Pancreas (tissue), 10 donors: ENCODE results near the gene ARL3. TPM values are rescaled to one million over a fixed set of nuclear protein-coding genes. Genes with fewer than 3 reads are reported as not detected.

ENCODE experiments used
- ATAC-seq, 4 donors: fragments of 200-7000 bp; cut with Tn5 transposase; one replicate each; pipeline versions ENCODE4 v1.8.0 to v1.9.1; 2020; ENCODE audit warnings: mild to moderate bottlenecking in 4 of 4, moderate library complexity in 4 of 4
- DNase-seq, 6 donors: peaks; one replicate each; pipeline ENCODE4 v3.0.0-alpha.2; 2020
- FAIRE-seq: peaks from 2 replicates; lab custom pipeline; 2012; peaks lifted over from hg19 to GRCh38; lab: Jason Lieb, UNC
- H3K27ac ChIP-seq, 4 donors: fragments of 200-600 bp; sonication (generic); 1 replicate in 3 of 4; 2 replicates in 1 of 4; pipeline versions ENCODE4 v1.5.0 to v1.8.0; 2020
- H3K27me3 ChIP-seq, 4 donors: fragments of 200-600 bp; one replicate each; pipeline ENCODE4 v1.8.0; 2021
- H3K36me3 ChIP-seq, 3 donors: fragments of 200-600 bp; sonication (generic) in 1 of 3; one replicate each; pipeline versions ENCODE4 v1.5.0 to v1.8.0; 2020 to 2021
- H3K4me1 ChIP-seq, 3 donors: fragments of 200-600 bp; one replicate each; pipeline ENCODE4 v1.8.0; 2021
- H3K4me3 ChIP-seq, 4 donors: fragments of 200-600 bp; sonication (generic) in 2 of 4; one replicate each; pipeline versions ENCODE4 v1.5.0 to v1.8.0; 2020 to 2021
- H3K9me3 ChIP-seq, 4 donors: fragments of 200-600 bp; one replicate each; pipeline ENCODE4 v1.8.0; 2021
- CTCF ChIP-seq, 4 donors: fragments of 200-600 bp; sonication (generic) in 3 of 4; IDR thresholded peaks; one replicate each; pipeline versions ENCODE4 v1.5.0 to v1.8.0; 2021; ENCODE audit warnings: antibody characterized with exemption in 4 of 4
- WGBS, 2 donors: extraction: QIAGEN DNeasy Blood & Tissue Kit; methylation state at CpG; one replicate each; pipeline ENCODE4 v1.1.7; 2013; 5-methylcytosine and 5-hydroxymethylcytosine counted together
- intact Hi-C, 3 donors: fragments of 100-400 bp; cut with DNase I; formaldehyde crosslinking; loops; one replicate each; pipeline versions ENCODE4 v1.11.1 to v1.14.2; 2022
- polyA plus RNA-seq, 2 donors: library from polyadenylated mRNA; stranded (reverse); fragments of 200-250 nt; gene quantifications; one replicate each; pipeline ENCODE4 v1.2.3, GENCODE V29; 2013
- total RNA-seq, 6 donors: library from RNA; stranded (reverse); fragmentation: NEBNext Ultra II Directional in 4 of 6; extraction: Animal tissue kit (Norgen Biotek cat#: 25700) in 4 of 6; gene quantifications; one replicate each; pipeline versions ENCODE4 v1.2.1 to v1.2.4, GENCODE V29; 2021 to 2023
- donor health status: healthy with polysubstance abuse.
- donor health status: DM: no; HTN: no; CAD: no; lungs with moderate emphysema.
- donor health status: DM: no; HTN: no; CAD: no.
- donor health status: control.
- donor health status: control.
- donor health status: Bipolar disorder and iron deficiency.
- donor health status: DM: yes; HTN: yes; CAD: no.
- donor health status: DM: no; HTN: no; CAD: no.
- donor health status: DM: no; HTN: no; CAD: no.
- donor health status: DM: yes; HTN: yes; CAD: no.

The ARL3 gene
- total and polyA plus RNA-seq, 8 donors = 2.4 to 8.0 (median 3.1) TPM

GRCh38 chr10:102752934-102753664 lies 38.9 kb upstream of the ARL3 start:
- peak in 2 of 4 donors; percentile 16 to 29 for TF ChIP-seq CTCF (IDR thresholded peaks at IDR 0.05)
- peak; percentile 48 to 87 (median 82) for ATAC-seq
- Histone ChIP-seq H3K9me3 (no peaks in the 10 kb centered on the region), H3K27me3 (no peaks in the 10 kb centered on the region), H3K4me3 (no peak overlapping the region), H3K4me1 (peaks cover 0 to 10% (median 5%) of the 10 kb centered on the region in 3 donors), H3K27ac (peak overlapping the region in 2 of 4 donors; percentile 3 to 56), H3K36me3 (no peaks in the 10 kb centered on the region)
- no peak for DNase-seq
- no peak for FAIRE-seq
- intact Hi-C loops = no loop called here
- 84 to 88% methylated on average over 4 of the region's 4 CpGs for WGBS, 2 donors

DNA sequence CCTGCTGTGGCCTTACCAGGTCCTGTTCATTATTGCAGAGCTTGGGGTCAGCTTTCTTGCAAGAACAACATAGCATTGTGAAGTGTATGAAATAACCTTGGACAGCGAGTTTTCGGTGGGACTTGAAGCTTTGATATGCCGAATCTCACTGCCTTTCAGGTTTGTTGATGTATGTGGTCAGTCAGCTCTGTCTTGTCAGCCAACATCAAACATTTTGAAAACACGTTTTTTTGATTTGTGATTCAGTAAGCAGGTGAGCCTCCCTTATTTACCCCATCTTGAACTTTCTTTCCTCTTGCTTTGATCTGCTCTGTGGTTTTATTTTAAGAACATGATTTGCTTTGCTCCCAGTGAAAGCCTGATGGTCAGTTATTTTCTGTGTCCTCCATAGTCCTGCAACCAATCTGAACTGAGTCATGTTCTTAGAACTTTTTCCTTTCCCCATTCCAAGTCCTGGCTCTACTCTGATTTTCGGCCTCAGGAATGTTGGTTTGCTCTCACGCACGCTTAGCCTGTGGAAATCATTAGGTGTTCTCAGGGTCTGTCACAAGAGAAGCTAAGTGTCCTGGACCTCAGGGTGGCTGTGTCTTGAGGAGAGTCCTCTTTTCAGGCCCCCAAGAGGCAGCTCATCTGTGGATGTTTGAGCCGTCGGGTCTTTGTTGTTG lies 38.2 kb upstream of the ARL3 start:
- no peaks in the 10 kb centered on the region for H3K9me3 ChIP-seq
- H3K36me3 ChIP-seq = no peaks in the 10 kb centered on the region
- DNase-seq (no peak), ATAC-seq (peak in 3 of 4 donors; percentile 31 to 56 (median 36)), FAIRE-seq (no peak)
- intact Hi-C loops = no loop called here
- no peak overlapping the region for H3K4me3 ChIP-seq
- H3K27me3 ChIP-seq = no peaks in the 10 kb centered on the region
- 79 to 80% methylated on average over 9 of the region's 9 CpGs for WGBS, 2 donors
- peaks cover 0 to 10% (median 5%) of the 10 kb centered on the region in 3 donors for H3K4me1 ChIP-seq
- TF ChIP-seq CTCF (IDR thresholded peaks at IDR 0.05) = no peak
- peak overlapping the region in 1 of 4 donors; percentile 3 for H3K27ac ChIP-seq

GRCh38 chr10:102745157-102745556 lies 31.0 kb upstream of the ARL3 start:
- ATAC-seq (no peak), FAIRE-seq (no peak), DNase-seq (no peak)
- Histone ChIP-seq H3K27me3 (no peaks in the 10 kb centered on the region), H3K9me3 (no peaks in the 10 kb centered on the region), H3K27ac (no peak overlapping the region), H3K4me3 (peak overlapping the region in 2 of 4 donors; percentile 91 to 96), H3K36me3 (no peaks in the 10 kb centered on the region), H3K4me1 (peaks cover 14 to 21% (median 16%) of the 10 kb centered on the region in 3 donors)
- TF ChIP-seq CTCF (IDR thresholded peaks at IDR 0.05) = no peak
- intact Hi-C loops = no loop called here
- WGBS, 2 donors = 35 to 50% methylated on average over 4 of the region's 4 CpGs

DNA sequence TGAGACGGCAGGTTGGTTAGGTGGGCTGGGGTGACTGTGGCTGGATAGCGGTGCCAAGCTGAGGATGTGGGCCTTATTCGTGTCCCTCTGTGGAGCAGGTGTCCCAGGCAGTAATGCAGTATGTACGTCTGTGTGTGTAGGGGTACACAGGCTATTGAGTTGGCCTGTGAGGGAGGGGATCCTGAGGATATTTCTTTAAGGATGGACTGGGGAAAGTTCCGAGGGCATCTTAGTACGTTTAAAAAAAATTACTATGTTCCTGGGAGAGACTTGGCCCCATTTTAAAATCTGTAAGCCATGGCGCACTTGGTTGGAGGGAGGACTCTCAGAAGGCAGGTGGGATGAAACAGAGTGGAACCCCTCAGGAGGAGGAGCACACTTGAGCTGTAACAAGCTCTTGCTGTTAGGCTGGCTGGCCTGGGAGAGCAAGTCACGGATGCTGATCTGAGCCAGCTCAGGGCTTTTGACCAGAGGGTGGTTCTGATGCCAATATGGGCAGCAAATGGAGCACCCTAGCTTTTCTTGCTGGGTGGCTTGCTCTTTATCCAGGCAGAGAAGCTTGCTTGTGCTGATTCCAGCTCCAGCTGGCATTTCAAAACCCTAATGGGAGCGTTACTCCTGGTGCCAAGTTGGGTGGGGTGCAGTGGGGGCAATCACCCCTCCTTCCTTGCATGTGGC lies 30.3 kb upstream of the ARL3 start:
- Histone ChIP-seq H3K4me3 (peak overlapping the region; percentile 79 to 96 (median 91)), H3K27me3 (no peaks in the 10 kb centered on the region), H3K9me3 (no peaks in the 10 kb centered on the region), H3K36me3 (no peaks in the 10 kb centered on the region), H3K4me1 (peaks cover 14 to 21% (median 16%) of the 10 kb centered on the region in 3 donors), H3K27ac (peak overlapping the region in 3 of 4 donors; percentile 45 to 76 (median 71))
- WGBS, 2 donors = 2% methylated on average over 9 of the region's 9 CpGs
- no peak for FAIRE-seq
- intact Hi-C loops = no loop called here
- no peak for TF ChIP-seq CTCF (IDR thresholded peaks at IDR 0.05)
- peak; percentile 16 to 43 (median 24) for ATAC-seq
- DNase-seq = peak in 3 of 6 donors; percentile 14 to 34 (median 26)
